Activated CD8-positive, alpha-beta memory T cell treated with anti-CD3 and anti-CD28 coated beads for 4 hours (primary cell): ENCODE results near the gene NMRAL1.

Experiments
- DNase-seq, 2 donors: peaks; one replicate each; pipeline ENCODE4 v3.0.0-alpha.2; 2020; ENCODE audit warnings: low read depth in 2 of 2

The NMRAL1 gene

GRCh38 chr16:4426021-4426684, 48.3 kb downstream of the NMRAL1 start:
- DNase-seq: no peak

- peak; percentile 83 to 84 for DNase-seq
These were observed 48.9 kb downstream of the NMRAL1 start, which contains the start of gene DNAJA3 for GRCh38 chr16:4425378-4426020. Gene DNAJA3 (plus strand): TSS chr16:4425868. CDS start chr16:4425882, 14 bp downstream.

- DNase-seq: no peak
These were observed 53.8 kb downstream of the NMRAL1 start for GRCh38 chr16:4420505-4421105.

GRCh38 chr16:4419402-4419959, 54.9 kb downstream of the NMRAL1 start:
- no peak for DNase-seq

- peak; percentile 97 to 99 for DNase-seq
These were observed 58.0 kb downstream of the NMRAL1 start, which contains the start of gene CORO7 for GRCh38 chr16:4416200-4417032. Gene CORO7 (minus strand): TSS chr16:4416596. CDS start chr16:4416518, 78 bp downstream.

GRCh38 chr16:4415538-4416199, 58.8 kb downstream of the NMRAL1 start:
- DNase-seq: no peak

- peak; percentile 58 to 76 for DNase-seq
These were observed 60.1 kb downstream of the NMRAL1 start for GRCh38 chr16:4414187-4414917.

GRCh38 chr16:4412854-4413253, 61.6 kb downstream of the NMRAL1 start:
- DNase-seq: no peak

GRCh38 chr16:4412159-4412558, 62.3 kb downstream of the NMRAL1 start:
- no peak for DNase-seq
